ENCODE measurements around the gene KRT12. TPM values are rescaled to one million over a fixed set of nuclear protein-coding genes. Genes with fewer than 3 reads are reported as not detected.
"Not testable (repeated sequence)": the region's sequence is repeated elsewhere in the genome, so short reads cannot be mapped to it uniquely, and the experiment has no call there.

The KRT12 gene
- total RNA-seq, 1 experiment from 2014 or later: not detected

GRCh38 chr17:40818733-40819527 lies 48.1 kb downstream of the KRT12 start:
- peak; percentile 76 for DNase-seq (ENCODE audit: extremely low read depth, low read depth)

GRCh38 chr17:40818343-40818732 lies 48.7 kb downstream of the KRT12 start:
- no peak for DNase-seq (ENCODE audit: extremely low read depth, low read depth)

- DNase-seq (ENCODE audit: extremely low read depth, low read depth): no peak
Observed at GRCh38 chr17:40817103-40817682, 49.8 kb downstream of the KRT12 start.

GRCh38 chr17:40816569-40816968 lies 50.5 kb downstream of the KRT12 start:
- no peak for DNase-seq (ENCODE audit: extremely low read depth, low read depth)

GRCh38 chr17:40815381-40815780 lies 51.6 kb downstream of the KRT12 start:
- DNase-seq (ENCODE audit: extremely low read depth, low read depth): no peak

- not testable (repeated sequence) for DNase-seq (ENCODE audit: extremely low read depth, low read depth)
Observed at GRCh38 chr17:40814657-40815056, 52.4 kb downstream of the KRT12 start.

GRCh38 chr17:40813804-40814203 lies 53.2 kb downstream of the KRT12 start:
- DNase-seq (ENCODE audit: extremely low read depth, low read depth): no peak

- DNase-seq (ENCODE audit: extremely low read depth, low read depth): no peak
Observed at GRCh38 chr17:40812639-40813038, 54.4 kb downstream of the KRT12 start.

Other genes with a start within 250 kb of the KRT12 start
- gene SMARCE1, start 219.4 kb downstream of the KRT12 start, total RNA-seq (2014; rRNA removed; shearing (Covaris generic)): 101 and 107 TPM in 2 replicates
- gene KRT222, start 202.0 kb downstream of the KRT12 start, total RNA-seq (2014; rRNA removed; shearing (Covaris generic)): not detected in 2 replicates
- not detected in 2 replicates for gene KRT24, start 163.5 kb downstream of the KRT12 start, total RNA-seq (2014; rRNA removed; shearing (Covaris generic))
- not detected in 2 replicates for gene KRT25, start 111.9 kb downstream of the KRT12 start, total RNA-seq (2014; rRNA removed; shearing (Covaris generic))
- not detected in 2 replicates for gene KRT26, start 95.0 kb downstream of the KRT12 start, total RNA-seq (2014; rRNA removed; shearing (Covaris generic))
- not detected in 2 replicates for gene KRT27, start 84.7 kb downstream of the KRT12 start, total RNA-seq (2014; rRNA removed; shearing (Covaris generic))
- not detected in 2 replicates for gene KRT28, start 67.3 kb downstream of the KRT12 start, total RNA-seq (2014; rRNA removed; shearing (Covaris generic))
- gene KRT10, start 44.6 kb downstream of the KRT12 start, total RNA-seq (2014; rRNA removed; shearing (Covaris generic)): 36.8 and 38.4 TPM in 2 replicates
- gene KRT20, start 18.0 kb upstream of the KRT12 start, total RNA-seq (2014; rRNA removed; shearing (Covaris generic)): not detected in 2 replicates
- 0.07 TPM in 1 of 2 replicates, not detected in the other for gene KRT23, start 70.4 kb upstream of the KRT12 start, total RNA-seq (2014; rRNA removed; shearing (Covaris generic))
- gene KRT39, start 99.7 kb upstream of the KRT12 start, total RNA-seq (2014; rRNA removed; shearing (Covaris generic)): not detected in 2 replicates
- gene KRT40, start 117.1 kb upstream of the KRT12 start, total RNA-seq (2014; rRNA removed; shearing (Covaris generic)): not detected in 2 replicates
- gene KRTAP3-3, start 126.9 kb upstream of the KRT12 start, total RNA-seq (2014; rRNA removed; shearing (Covaris generic)): not detected in 2 replicates
- not detected in 2 replicates for gene KRTAP3-2, start 132.7 kb upstream of the KRT12 start, total RNA-seq (2014; rRNA removed; shearing (Covaris generic))
- not detected in 2 replicates for gene KRTAP3-1, start 141.9 kb upstream of the KRT12 start, total RNA-seq (2014; rRNA removed; shearing (Covaris generic))
- gene KRTAP1-5, start 160.0 kb upstream of the KRT12 start, total RNA-seq (2014; rRNA removed; shearing (Covaris generic)): not detected in 2 replicates
- gene KRTAP1-4, start 163.0 kb upstream of the KRT12 start, total RNA-seq (2014; rRNA removed; shearing (Covaris generic)): not detected in 2 replicates
- not detected in 2 replicates for gene KRTAP1-3, start 167.7 kb upstream of the KRT12 start, total RNA-seq (2014; rRNA removed; shearing (Covaris generic))
- gene KRTAP1-1, start 174.2 kb upstream of the KRT12 start, total RNA-seq (2014; rRNA removed; shearing (Covaris generic)): not detected in 2 replicates
- gene KRTAP2-1, start 180.1 kb upstream of the KRT12 start, total RNA-seq (2014; rRNA removed; shearing (Covaris generic)): not detected in 2 replicates
- not detected in 2 replicates for gene KRTAP2-2, start 188.0 kb upstream of the KRT12 start, total RNA-seq (2014; rRNA removed; shearing (Covaris generic))
- not detected in 2 replicates for gene KRTAP2-3, start 192.9 kb upstream of the KRT12 start, total RNA-seq (2014; rRNA removed; shearing (Covaris generic))
- gene KRTAP2-4, start 198.7 kb upstream of the KRT12 start, total RNA-seq (2014; rRNA removed; shearing (Covaris generic)): not detected in 2 replicates
- not detected in 2 replicates for gene KRTAP4-7, start 216.9 kb upstream of the KRT12 start, total RNA-seq (2014; rRNA removed; shearing (Covaris generic))
- not detected in 2 replicates for gene KRTAP4-8, start 230.9 kb upstream of the KRT12 start, total RNA-seq (2014; rRNA removed; shearing (Covaris generic))
- not detected in 2 replicates for gene KRTAP4-16, start 235.0 kb upstream of the KRT12 start, total RNA-seq (2014; rRNA removed; shearing (Covaris generic))
- gene KRTAP4-9, start 238.2 kb upstream of the KRT12 start, total RNA-seq (2014; rRNA removed; shearing (Covaris generic)): not detected in 2 replicates